Gastrocnemius medialis (tissue), 4 donors: Measurements from ENCODE around the gene ZNF70.

Experiments used
- POLR2A ChIP-seq, 2 donors: fragments of 450-650 bp; IDR thresholded peaks; one replicate each; pipeline ENCODE4 v1.6.1; 2017; ENCODE audit warnings: antibody characterized with exemption in 2 of 2, mild to moderate bottlenecking in 2 of 2, moderate library complexity in 2 of 2
- TF ChIP-seq, protein P1 (sequence below), 5 experiments: fragments of 450-650 bp in 3 of 5; fragments of 200-600 bp in 2 of 5; sonication (generic) in 2 of 5; IDR thresholded peaks in 4 of 5; conservative IDR thresholded peaks in 1 of 5; 1 replicate in 4 of 5; 2 replicates in 1 of 5; pipeline ENCODE4 v1.5.1; 2016 to 2019; ENCODE audit warnings: antibody characterized with exemption in 5 of 5, mild to moderate bottlenecking in 3 of 5, moderate library complexity in 3 of 5

DNA sequence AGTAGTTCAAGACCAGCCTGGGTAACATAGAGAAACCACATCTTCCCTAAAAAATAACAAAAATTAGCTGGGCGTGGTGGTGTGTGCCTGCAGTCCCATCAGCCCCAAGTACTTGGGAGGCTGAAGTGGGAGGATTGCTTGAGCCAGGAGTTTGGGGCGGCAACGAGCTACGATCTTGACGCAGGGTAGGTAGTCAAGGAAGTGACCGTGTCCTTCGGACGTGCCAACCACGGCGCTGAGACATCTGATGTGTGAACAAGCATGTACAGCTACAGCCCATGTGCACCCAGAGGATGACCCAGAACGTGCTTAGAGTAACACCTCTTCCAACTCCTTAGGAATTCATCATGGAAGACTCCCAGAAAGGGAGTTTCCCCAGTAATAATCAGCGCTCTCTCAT lies 38.7 kb downstream of the ZNF70 start:
- TF ChIP-seq, protein P1, sequence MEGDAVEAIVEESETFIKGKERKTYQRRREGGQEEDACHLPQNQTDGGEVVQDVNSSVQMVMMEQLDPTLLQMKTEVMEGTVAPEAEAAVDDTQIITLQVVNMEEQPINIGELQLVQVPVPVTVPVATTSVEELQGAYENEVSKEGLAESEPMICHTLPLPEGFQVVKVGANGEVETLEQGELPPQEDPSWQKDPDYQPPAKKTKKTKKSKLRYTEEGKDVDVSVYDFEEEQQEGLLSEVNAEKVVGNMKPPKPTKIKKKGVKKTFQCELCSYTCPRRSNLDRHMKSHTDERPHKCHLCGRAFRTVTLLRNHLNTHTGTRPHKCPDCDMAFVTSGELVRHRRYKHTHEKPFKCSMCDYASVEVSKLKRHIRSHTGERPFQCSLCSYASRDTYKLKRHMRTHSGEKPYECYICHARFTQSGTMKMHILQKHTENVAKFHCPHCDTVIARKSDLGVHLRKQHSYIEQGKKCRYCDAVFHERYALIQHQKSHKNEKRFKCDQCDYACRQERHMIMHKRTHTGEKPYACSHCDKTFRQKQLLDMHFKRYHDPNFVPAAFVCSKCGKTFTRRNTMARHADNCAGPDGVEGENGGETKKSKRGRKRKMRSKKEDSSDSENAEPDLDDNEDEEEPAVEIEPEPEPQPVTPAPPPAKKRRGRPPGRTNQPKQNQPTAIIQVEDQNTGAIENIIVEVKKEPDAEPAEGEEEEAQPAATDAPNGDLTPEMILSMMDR (IDR thresholded peaks at IDR 0.05 in 4 of 5, conservative IDR thresholded peaks at IDR 0.05 in 1 of 5) = no peak
- no peak for TF ChIP-seq POLR2A (IDR thresholded peaks at IDR 0.05)
